ENCODE measurements around the gene PDE3B. TPM values are rescaled to one million over a fixed set of nuclear protein-coding genes. Genes with fewer than 3 reads are reported as not detected.

Gene PDE3B
- total and polyA plus RNA-seq, 2 of the 4 experiments (the other 2 are of a cell fraction): 0.21 to 1.3 TPM

- no peak overlapping the region for H3K27ac ChIP-seq (ENCODE audit: insufficient read depth, low read length)
- peak; percentile 21 for DNase-seq
Observed at GRCh38 chr11:14907411-14908213, 264.0 kb downstream of the PDE3B start.

More at GRCh38 chr11:14907411-14908213, 264.0 kb downstream of the PDE3B start:
- intact Hi-C loops (cut with micrococcal nuclease) (loop anchor here (1.0 to 10.0 kb wide), 7 partner anchors 117 to 385 kb away; partner anchors contain the start of genes PDE3B and PSMA1), in situ Hi-C loops (cut with MboI; ENCODE audit: low sequenced_read_pairs) (loop anchor here (5.0 kb wide), 1 partner anchor 115 kb away; no protein-coding TSS in a partner anchor), dilution Hi-C loops (cut with HindIII; ENCODE audit: low sequenced_read_pairs, unreplicated experiment) (no loop called here)
- Histone ChIP-seq H3K23ac (ENCODE audit: low read depth, low read length) (no peak overlapping the region), H3K9me1 (ENCODE audit: insufficient read depth, low read length) (no peaks in the 10 kb centered on the region), H3K4me2 (ENCODE audit: low read depth, low read length) (no peak overlapping the region), H3K14ac (replicated peaks; ENCODE audit: low read depth, low read length) (no peak overlapping the region), H2BK20ac (ENCODE audit: low read depth, low read length) (no peak overlapping the region), H3K56ac (ENCODE audit: extremely low read depth, insufficient read depth, low read length) (no peak overlapping the region), H2AFZ (replicated peaks; ENCODE audit: low read length, poor library complexity) (no peak overlapping the region), H2AK5ac (ENCODE audit: low read depth, low read length) (no peak overlapping the region), H4K8ac (ENCODE audit: low read depth in 2 of 2, low read length in 2 of 2) (no peak overlapping the region), H4K91ac (ENCODE audit: insufficient read depth, low read depth, low read length) (no peak overlapping the region), H4K5ac (ENCODE audit: low read depth, low read length) (no peak overlapping the region), H3K27me3 (ENCODE audit: control insufficient read depth, insufficient read depth, low read length) (peaks cover 1% of the 10 kb centered on the region), H3K4me3 (ENCODE audit: insufficient read depth, low read depth, low read length) (no peak overlapping the region), H3K9me3 (ENCODE audit: control insufficient read depth, insufficient read depth, low read length) (no peaks in the 10 kb centered on the region), H3K4me1 (ENCODE audit: control insufficient read depth, insufficient read depth, low read length) (no peaks in the 10 kb centered on the region), H4K20me1 (ENCODE audit: insufficient read depth, low read length) (no peaks in the 10 kb centered on the region), H2BK15ac (ENCODE audit: low read depth, low read length) (no peak overlapping the region), H3K36me3 (ENCODE audit: control insufficient read depth, insufficient read depth, low read length) (no peaks in the 10 kb centered on the region), H2AK9ac (replicated peaks; ENCODE audit: low read depth, low read length, poor library complexity) (no peak overlapping the region), H2BK5ac (ENCODE audit: low read depth, low read length, poor library complexity, severe bottlenecking) (no peak overlapping the region), H3K79me1 (ENCODE audit: low read depth in 1 of 2, low read length in 2 of 2) (no peaks in the 10 kb centered on the region), H3K9ac (ENCODE audit: low read depth, low read length) (no peak overlapping the region), H2BK120ac (ENCODE audit: low read depth, low read length) (no peak overlapping the region), H3K4ac (ENCODE audit: low read depth, low read length) (no peak overlapping the region), H3K18ac (ENCODE audit: low read depth, low read length) (no peak overlapping the region)
- CTCF ChIA-PET: interaction anchor here (0.6 to 2.3 kb wide), 21 partner anchors 10 to 350 kb away, joined by 3 to 17 read pairs (median 4); partner anchors contain the start of gene CYP2R1
- WGBS, 2 experiments (ENCODE audit: extremely low coverage in 2 of 2, insufficient read length in 1 of 2): 46% methylated on average over 8 of the region's 13 CpGs; no CpG with 5 or more reads in 1 of the 2 experiments
- POLR2A ChIA-PET (ENCODE audit: unreplicated experiment): no interaction called here
- no TSS peak for BruUV-seq (replicated peaks)
- TF ChIP-seq RAD21 (IDR thresholded peaks at IDR 0.05; ENCODE audit: low read length): peak; percentile 52
- peak; percentile 51 for TF ChIP-seq SMC3 (IDR thresholded peaks at IDR 0.05; ENCODE audit: low read depth, low read length)
- no peak for TF ChIP-seq FOS (IDR thresholded peaks at IDR 0.05; ENCODE audit: low read depth, low read length)
- TF ChIP-seq CTCF (conservative IDR thresholded peaks at IDR 0.05; ENCODE audit: low read depth, low read length): peak; percentile 58
- ATAC-seq (ENCODE audit: low read depth): peak; percentile 77

All from IMR-90 (cell line).